ENCODE data around the gene MORC4.

MORC4 gene

DNA sequence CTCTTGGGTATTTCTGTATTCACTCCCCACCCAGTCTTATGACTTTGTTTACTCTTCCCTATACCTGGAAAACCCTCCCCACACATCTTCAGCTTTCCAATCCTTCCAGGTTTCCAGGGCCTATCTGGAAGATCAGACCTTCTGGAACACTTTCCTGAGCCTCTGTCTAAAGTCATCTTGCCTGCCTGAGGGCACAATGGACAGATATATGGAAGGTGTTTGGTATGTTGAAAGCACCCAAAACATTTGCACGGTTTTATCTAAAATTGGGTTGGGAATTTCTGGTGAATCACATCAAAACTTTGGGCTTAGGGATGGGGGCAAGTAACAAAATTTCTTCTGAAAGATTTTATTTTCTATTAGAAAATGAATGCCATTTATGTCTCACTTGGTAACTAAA is 63.8 kb downstream of the MORC4 start:
- DNase-seq (ENCODE audit: low read depth, low spot score): no peak
- H3K4me3 ChIP-seq (ENCODE audit: low read depth, low read length): no peak overlapping the region
- ChIA-PET POLR2A (no interaction called here), CTCF (interaction anchor here (1.0 kb wide), 1 partner anchor 38 kb away, joined by 5 read pairs; no protein-coding TSS in a partner anchor)
- TF ChIP-seq, protein P1, sequence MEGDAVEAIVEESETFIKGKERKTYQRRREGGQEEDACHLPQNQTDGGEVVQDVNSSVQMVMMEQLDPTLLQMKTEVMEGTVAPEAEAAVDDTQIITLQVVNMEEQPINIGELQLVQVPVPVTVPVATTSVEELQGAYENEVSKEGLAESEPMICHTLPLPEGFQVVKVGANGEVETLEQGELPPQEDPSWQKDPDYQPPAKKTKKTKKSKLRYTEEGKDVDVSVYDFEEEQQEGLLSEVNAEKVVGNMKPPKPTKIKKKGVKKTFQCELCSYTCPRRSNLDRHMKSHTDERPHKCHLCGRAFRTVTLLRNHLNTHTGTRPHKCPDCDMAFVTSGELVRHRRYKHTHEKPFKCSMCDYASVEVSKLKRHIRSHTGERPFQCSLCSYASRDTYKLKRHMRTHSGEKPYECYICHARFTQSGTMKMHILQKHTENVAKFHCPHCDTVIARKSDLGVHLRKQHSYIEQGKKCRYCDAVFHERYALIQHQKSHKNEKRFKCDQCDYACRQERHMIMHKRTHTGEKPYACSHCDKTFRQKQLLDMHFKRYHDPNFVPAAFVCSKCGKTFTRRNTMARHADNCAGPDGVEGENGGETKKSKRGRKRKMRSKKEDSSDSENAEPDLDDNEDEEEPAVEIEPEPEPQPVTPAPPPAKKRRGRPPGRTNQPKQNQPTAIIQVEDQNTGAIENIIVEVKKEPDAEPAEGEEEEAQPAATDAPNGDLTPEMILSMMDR (IDR thresholded peaks at IDR 0.05; ENCODE audit: insufficient read depth, low read length, missing control alignments): no peak

- ChIA-PET POLR2A (no interaction called here), CTCF (no interaction called here)
- H3K4me3 ChIP-seq (ENCODE audit: low read depth, low read length): no peak overlapping the region
- no peak for DNase-seq (ENCODE audit: low read depth, low spot score)
- TF ChIP-seq, protein P1 (IDR thresholded peaks at IDR 0.05; ENCODE audit: insufficient read depth, low read length, missing control alignments): no peak
These were observed 64.8 kb downstream of the MORC4 start for GRCh38 chrX:106935175-106935574.

GRCh38 chrX:106933538-106933961 is 66.5 kb downstream of the MORC4 start:
- TF ChIP-seq, protein P1 (IDR thresholded peaks at IDR 0.05; ENCODE audit: insufficient read depth, low read length, missing control alignments): no peak
- DNase-seq (ENCODE audit: low read depth, low spot score): no peak
- H3K4me3 ChIP-seq (ENCODE audit: low read depth, low read length): no peak overlapping the region
- ChIA-PET POLR2A (no interaction called here), CTCF (interaction anchor here (1.1 to 1.6 kb wide), 3 partner anchors 11 to 39 kb away, joined by 3 to 6 read pairs (median 4); no protein-coding TSS in a partner anchor)

DNA sequence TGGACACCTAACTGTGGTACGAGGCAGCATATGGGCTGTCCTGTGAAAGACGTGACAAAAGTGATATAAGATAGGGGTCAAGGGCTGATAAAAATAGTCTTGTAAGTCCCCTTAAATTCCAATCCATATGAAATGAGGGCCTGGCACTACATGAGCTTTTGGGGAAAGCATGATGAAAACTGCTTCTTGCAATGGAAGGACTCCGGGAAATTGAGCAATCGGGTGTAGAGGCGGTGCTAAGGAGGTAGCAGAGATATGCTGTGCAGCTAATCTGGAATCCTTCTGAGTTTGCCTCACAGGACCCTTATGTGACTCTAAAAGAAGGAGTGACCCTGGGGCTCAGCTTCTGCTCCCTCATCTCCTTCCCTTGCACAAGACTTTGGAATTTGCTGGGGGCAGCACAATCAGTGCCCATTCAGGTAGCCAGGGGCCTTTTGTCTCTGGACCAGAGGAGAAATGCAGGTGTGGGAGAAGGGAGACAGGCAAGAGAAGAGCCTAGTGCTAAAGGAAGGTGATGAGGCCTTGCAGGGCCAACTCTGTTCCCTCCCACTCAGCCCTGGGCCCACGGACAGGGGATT is 67.0 kb downstream of the MORC4 start:
- DNase-seq (ENCODE audit: low read depth, low spot score): no peak
- ChIA-PET CTCF (interaction anchor here (1.1 to 1.6 kb wide), 3 partner anchors 11 to 39 kb away, joined by 3 to 6 read pairs (median 4); no protein-coding TSS in a partner anchor), POLR2A (no interaction called here)
- TF ChIP-seq, protein P1 (IDR thresholded peaks at IDR 0.05; ENCODE audit: insufficient read depth, low read length, missing control alignments): no peak
- H3K4me3 ChIP-seq (ENCODE audit: low read depth, low read length): no peak overlapping the region

DNA sequence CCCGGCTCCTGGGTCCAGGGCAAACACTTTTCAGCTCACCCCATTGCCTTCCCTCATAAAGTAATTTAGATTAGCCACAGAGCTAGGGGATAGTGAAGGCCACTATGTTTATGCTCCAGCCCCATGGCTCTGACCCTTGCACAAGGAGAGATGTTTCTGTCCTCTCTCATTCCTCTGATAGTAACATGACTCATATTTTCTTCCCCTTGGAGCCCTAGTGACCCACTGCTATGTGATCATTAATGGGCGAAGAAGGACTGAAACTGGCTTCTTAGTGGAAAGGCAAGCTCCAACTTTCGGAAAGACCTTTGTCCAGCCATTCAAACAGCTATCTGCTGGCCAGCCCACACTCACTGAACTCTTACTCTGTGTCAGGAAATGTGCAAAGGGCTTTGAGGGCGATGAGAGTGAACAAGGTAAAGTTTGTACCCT is 67.5 kb downstream of the MORC4 start:
- DNase-seq (ENCODE audit: low read depth, low spot score): no peak
- POLR2A ChIA-PET: no interaction called here
- no peak overlapping the region for H3K4me3 ChIP-seq (ENCODE audit: low read depth, low read length)
- TF ChIP-seq, protein P1 (IDR thresholded peaks at IDR 0.05; ENCODE audit: insufficient read depth, low read length, missing control alignments): no peak
- CTCF ChIA-PET: interaction anchor here (1.2 to 1.6 kb wide), 3 partner anchors 10 to 38 kb away, joined by 4 to 6 read pairs (median 4); no protein-coding TSS in a partner anchor

DNA sequence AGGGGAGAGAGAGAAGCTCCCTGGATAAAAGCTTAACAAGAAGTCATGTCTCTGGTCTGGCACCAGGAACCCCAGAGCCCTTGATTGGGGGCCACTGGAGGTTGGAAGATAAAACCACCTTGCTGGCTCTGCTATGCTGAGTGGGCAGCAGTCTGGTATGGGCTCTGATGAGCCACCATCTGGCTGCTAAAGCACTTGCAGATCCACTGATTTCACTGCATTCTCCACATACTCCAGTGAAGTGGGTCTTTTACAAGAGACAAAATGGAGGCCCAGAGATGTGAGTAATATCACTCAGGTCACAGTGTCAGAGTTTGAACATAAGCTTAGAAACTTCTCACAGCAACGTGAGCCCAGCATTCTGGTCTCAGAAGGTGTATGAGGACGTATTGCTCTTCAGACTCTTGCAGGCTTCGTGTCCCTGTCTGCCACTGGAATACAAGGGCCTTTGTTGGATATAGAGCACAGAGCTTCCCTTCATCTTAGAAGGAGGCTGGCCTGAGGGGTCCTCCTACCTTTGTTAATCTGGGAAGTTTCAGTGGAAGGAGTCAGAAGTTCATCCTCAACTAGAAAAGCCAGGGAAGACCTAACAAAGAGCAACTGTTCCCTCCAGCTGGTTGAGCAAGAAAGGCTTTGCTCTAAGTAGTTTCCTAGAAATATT is 68.1 kb downstream of the MORC4 start:
- DNase-seq (ENCODE audit: low read depth, low spot score): no peak
- ChIA-PET CTCF (interaction anchor here (1.2 to 1.3 kb wide), 2 partner anchors 9 to 19 kb away, joined by 4 read pairs; no protein-coding TSS in a partner anchor), POLR2A (no interaction called here)
- TF ChIP-seq, protein P1 (IDR thresholded peaks at IDR 0.05; ENCODE audit: insufficient read depth, low read length, missing control alignments): no peak
- H3K4me3 ChIP-seq (ENCODE audit: low read depth, low read length): no peak overlapping the region
